SK-N-SH (cell line): ENCODE measurements around the gene FRMD6.

Experiments used
- RFX5 ChIP-seq: IDR thresholded peaks from 2 replicates; pipeline ENCODE4 v1.6.1; 2012; ENCODE audit warnings: mild to moderate bottlenecking, improper control_type of control experiment, low read length
- RXRA ChIP-seq: IDR thresholded peaks from 2 replicates; pipeline ENCODE4 v1.4.0; 2012; ENCODE audit warnings: low read depth, mild to moderate bottlenecking, borderline replicate concordance
- TF ChIP-seq, protein P1 (sequence below): IDR thresholded peaks from 2 replicates; pipeline ENCODE4 v1.6.1; 2012; ENCODE audit warnings: mild to moderate bottlenecking, low read depth, low read length, moderate library complexity
- TF ChIP-seq, protein P2 (sequence below): fragments of 200-600 bp; sonication (generic); IDR thresholded peaks from 2 replicates; pipeline ENCODE4 v1.6.1; 2017; ENCODE audit warnings: antibody characterized with exemption, mild to moderate bottlenecking, moderate library complexity
- TF ChIP-seq, protein P3 (sequence below): IDR thresholded peaks from 2 replicates; pipeline ENCODE4; 2012

- TF ChIP-seq, protein P1, sequence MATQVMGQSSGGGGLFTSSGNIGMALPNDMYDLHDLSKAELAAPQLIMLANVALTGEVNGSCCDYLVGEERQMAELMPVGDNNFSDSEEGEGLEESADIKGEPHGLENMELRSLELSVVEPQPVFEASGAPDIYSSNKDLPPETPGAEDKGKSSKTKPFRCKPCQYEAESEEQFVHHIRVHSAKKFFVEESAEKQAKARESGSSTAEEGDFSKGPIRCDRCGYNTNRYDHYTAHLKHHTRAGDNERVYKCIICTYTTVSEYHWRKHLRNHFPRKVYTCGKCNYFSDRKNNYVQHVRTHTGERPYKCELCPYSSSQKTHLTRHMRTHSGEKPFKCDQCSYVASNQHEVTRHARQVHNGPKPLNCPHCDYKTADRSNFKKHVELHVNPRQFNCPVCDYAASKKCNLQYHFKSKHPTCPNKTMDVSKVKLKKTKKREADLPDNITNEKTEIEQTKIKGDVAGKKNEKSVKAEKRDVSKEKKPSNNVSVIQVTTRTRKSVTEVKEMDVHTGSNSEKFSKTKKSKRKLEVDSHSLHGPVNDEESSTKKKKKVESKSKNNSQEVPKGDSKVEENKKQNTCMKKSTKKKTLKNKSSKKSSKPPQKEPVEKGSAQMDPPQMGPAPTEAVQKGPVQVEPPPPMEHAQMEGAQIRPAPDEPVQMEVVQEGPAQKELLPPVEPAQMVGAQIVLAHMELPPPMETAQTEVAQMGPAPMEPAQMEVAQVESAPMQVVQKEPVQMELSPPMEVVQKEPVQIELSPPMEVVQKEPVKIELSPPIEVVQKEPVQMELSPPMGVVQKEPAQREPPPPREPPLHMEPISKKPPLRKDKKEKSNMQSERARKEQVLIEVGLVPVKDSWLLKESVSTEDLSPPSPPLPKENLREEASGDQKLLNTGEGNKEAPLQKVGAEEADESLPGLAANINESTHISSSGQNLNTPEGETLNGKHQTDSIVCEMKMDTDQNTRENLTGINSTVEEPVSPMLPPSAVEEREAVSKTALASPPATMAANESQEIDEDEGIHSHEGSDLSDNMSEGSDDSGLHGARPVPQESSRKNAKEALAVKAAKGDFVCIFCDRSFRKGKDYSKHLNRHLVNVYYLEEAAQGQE: no peak
- TF ChIP-seq RXRA: no peak
- TF ChIP-seq, protein P2, sequence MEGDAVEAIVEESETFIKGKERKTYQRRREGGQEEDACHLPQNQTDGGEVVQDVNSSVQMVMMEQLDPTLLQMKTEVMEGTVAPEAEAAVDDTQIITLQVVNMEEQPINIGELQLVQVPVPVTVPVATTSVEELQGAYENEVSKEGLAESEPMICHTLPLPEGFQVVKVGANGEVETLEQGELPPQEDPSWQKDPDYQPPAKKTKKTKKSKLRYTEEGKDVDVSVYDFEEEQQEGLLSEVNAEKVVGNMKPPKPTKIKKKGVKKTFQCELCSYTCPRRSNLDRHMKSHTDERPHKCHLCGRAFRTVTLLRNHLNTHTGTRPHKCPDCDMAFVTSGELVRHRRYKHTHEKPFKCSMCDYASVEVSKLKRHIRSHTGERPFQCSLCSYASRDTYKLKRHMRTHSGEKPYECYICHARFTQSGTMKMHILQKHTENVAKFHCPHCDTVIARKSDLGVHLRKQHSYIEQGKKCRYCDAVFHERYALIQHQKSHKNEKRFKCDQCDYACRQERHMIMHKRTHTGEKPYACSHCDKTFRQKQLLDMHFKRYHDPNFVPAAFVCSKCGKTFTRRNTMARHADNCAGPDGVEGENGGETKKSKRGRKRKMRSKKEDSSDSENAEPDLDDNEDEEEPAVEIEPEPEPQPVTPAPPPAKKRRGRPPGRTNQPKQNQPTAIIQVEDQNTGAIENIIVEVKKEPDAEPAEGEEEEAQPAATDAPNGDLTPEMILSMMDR: no peak
- TF ChIP-seq RFX5: no peak
- TF ChIP-seq, protein P3, sequence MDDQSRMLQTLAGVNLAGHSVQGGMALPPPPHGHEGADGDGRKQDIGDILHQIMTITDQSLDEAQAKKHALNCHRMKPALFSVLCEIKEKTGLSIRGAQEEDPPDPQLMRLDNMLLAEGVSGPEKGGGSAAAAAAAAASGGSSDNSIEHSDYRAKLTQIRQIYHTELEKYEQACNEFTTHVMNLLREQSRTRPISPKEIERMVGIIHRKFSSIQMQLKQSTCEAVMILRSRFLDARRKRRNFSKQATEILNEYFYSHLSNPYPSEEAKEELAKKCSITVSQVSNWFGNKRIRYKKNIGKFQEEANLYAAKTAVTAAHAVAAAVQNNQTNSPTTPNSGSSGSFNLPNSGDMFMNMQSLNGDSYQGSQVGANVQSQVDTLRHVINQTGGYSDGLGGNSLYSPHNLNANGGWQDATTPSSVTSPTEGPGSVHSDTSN: peak; percentile 64
These were observed 6.1 kb downstream of the FRMD6 start for GRCh38 chr14:51657762-51658161.
